ENCODE measurements around the gene PRIM2.
"Not testable (repeated sequence)": the region's sequence is repeated elsewhere in the genome, so short reads cannot be mapped to it uniquely, and the experiment has no call there.

The PRIM2 gene

DNA sequence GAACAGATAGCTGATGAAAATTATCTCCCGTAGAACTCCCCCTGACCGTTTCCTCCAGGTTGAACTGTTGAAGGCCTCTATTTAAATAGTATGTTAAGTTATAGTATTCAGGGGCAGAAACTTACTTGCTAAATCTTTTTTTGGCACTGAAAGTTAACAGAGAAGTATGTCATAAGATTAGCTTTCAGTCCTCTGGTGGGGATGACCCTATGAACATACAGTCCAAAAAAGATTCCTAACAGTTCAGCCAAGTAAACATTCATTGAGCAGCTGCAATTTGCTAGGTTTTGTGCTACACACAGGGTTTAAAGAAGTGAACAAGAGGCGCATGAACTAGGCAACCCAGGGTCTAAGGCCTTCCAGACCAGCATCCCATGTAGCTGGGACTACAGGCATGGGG, 264.2 kb downstream of the PRIM2 start:
- H3K9me3 ChIP-seq (ENCODE audit: insufficient read depth, low read depth, low read length); H3K27me3 ChIP-seq (ENCODE audit: insufficient read depth, low read length); H3K27ac ChIP-seq (ENCODE audit: low read length); H3K9ac ChIP-seq (ENCODE audit: low read depth, low read length); H3K4me3 ChIP-seq (ENCODE audit: low read length); H3K36me3 ChIP-seq (ENCODE audit: insufficient read depth, low read depth, low read length); H3K4me1 ChIP-seq (ENCODE audit: insufficient read depth, low read length): not testable (repeated sequence)

DNA sequence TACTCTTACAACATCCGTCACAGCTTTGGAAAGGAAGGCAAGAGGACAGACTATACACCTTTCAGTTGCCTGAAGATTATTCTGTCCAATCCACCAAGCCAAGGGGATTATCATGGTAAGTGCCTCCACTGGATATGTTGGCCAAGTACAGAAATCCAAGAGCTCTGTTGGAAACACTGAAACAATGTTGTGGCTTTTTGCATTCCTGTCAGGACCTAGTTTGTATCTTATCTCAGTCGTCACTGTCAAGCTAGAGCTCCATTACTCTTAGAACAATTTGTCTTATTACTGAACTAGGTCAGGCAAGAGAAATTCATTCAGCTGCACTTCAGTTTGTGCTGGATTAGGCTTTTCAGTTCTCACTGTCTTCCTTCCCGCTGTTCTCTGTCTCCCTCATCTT, 283.7 kb downstream of the PRIM2 start:
- H3K27me3 ChIP-seq (ENCODE audit: insufficient read depth, low read length); H3K9ac ChIP-seq (ENCODE audit: low read depth, low read length); H3K9me3 ChIP-seq (ENCODE audit: insufficient read depth, low read depth, low read length); H3K4me1 ChIP-seq (ENCODE audit: insufficient read depth, low read length); H3K27ac ChIP-seq (ENCODE audit: low read length); H3K36me3 ChIP-seq (ENCODE audit: insufficient read depth, low read depth, low read length); H3K4me3 ChIP-seq (ENCODE audit: low read length): not testable (repeated sequence)

DNA sequence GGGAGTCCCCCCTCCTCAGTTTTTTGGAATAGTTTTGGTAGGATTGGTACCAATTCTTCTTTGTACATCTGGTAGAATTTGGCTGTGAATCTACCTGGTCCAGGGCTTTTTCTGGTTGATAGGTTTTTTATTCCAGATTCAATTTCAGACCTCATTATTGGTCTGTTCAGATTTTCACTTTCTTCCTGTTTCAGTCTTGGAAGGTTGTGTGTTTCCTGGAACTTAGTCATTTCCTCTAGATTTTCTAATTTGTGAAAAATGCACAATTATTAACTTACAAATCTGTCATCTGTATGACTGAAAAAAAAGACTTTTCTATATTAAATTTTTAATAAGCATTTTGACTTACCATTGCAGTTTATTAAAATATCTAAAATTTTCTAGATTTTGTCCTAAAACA, 287.9 kb downstream of the PRIM2 start:
- not testable (repeated sequence) for H3K4me1 ChIP-seq (ENCODE audit: insufficient read depth, low read length); H3K27me3 ChIP-seq (ENCODE audit: insufficient read depth, low read length); H3K36me3 ChIP-seq (ENCODE audit: insufficient read depth, low read depth, low read length); H3K4me3 ChIP-seq (ENCODE audit: low read length); H3K9me3 ChIP-seq (ENCODE audit: insufficient read depth, low read depth, low read length); H3K27ac ChIP-seq (ENCODE audit: low read length); H3K9ac ChIP-seq (ENCODE audit: low read depth, low read length)

DNA sequence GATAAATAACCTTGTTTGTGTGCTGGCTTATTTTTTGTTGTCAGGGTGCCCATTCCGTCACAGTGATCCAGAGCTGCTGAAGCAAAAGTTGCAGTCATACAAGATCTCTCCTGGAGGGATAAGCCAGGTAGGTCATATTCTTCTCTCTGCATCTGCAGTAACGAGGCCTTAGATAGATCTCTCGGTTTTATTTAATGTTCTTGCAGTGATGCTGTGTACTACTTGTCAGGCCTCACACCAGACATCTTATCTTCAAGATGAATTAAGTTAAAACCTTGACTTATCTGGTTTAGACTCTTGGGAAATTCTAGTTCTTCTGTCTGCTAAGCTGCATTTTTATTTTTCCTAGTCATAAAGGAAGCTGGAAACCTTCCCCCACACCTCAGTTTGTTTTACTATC, 288.9 kb downstream of the PRIM2 start:
- H3K36me3 ChIP-seq (ENCODE audit: insufficient read depth, low read depth, low read length); H3K9ac ChIP-seq (ENCODE audit: low read depth, low read length); H3K4me1 ChIP-seq (ENCODE audit: insufficient read depth, low read length); H3K27me3 ChIP-seq (ENCODE audit: insufficient read depth, low read length); H3K27ac ChIP-seq (ENCODE audit: low read length); H3K9me3 ChIP-seq (ENCODE audit: insufficient read depth, low read depth, low read length); H3K4me3 ChIP-seq (ENCODE audit: low read length): not testable (repeated sequence)

DNA sequence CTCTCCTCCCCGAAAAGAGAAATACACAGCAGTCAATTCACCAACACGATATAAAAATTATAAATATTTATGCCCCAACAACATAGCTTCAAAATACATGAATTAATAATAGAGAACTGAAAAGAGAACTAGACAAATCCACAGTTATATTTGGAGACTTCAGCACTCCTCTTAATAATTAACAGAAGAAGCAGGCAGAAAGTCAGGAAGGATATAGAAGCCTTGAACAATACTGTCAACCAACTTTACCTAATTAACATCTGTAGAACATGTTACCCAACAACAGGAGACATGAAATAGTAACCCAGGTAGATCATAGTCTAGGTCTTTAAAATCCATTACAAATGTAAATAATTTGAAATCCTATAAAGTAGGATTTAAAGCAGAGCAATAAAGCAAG, 293.2 kb downstream of the PRIM2 start:
- not testable (repeated sequence) for H3K9me3 ChIP-seq (ENCODE audit: insufficient read depth, low read depth, low read length); H3K4me3 ChIP-seq (ENCODE audit: low read length); H3K9ac ChIP-seq (ENCODE audit: low read depth, low read length); H3K27ac ChIP-seq (ENCODE audit: low read length); H3K36me3 ChIP-seq (ENCODE audit: insufficient read depth, low read depth, low read length); H3K4me1 ChIP-seq (ENCODE audit: insufficient read depth, low read length); H3K27me3 ChIP-seq (ENCODE audit: insufficient read depth, low read length)

DNA sequence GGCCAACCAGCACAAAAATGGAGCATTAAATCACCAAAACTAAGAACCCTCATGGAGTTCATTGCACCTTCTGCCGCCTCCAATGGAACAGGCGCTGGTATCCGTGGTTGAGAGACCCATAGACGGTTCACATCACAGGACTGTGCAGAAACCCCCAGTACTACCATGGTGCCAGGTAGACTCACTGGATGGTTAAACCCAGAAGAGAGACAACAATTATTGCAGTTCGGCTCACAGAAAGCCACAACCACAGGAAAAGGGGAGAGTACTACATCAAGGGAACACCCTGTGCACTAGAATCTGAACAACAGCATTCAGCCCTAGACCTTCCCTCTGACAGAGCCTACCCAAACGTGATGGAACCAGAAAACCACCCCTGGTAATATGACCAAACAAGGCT, 301.5 kb downstream of the PRIM2 start:
- not testable (repeated sequence) for H3K4me3 ChIP-seq (ENCODE audit: low read length); H3K27ac ChIP-seq (ENCODE audit: low read length); H3K36me3 ChIP-seq (ENCODE audit: insufficient read depth, low read depth, low read length); H3K9me3 ChIP-seq (ENCODE audit: insufficient read depth, low read depth, low read length); H3K9ac ChIP-seq (ENCODE audit: low read depth, low read length); H3K27me3 ChIP-seq (ENCODE audit: insufficient read depth, low read length); H3K4me1 ChIP-seq (ENCODE audit: insufficient read depth, low read length)

DNA sequence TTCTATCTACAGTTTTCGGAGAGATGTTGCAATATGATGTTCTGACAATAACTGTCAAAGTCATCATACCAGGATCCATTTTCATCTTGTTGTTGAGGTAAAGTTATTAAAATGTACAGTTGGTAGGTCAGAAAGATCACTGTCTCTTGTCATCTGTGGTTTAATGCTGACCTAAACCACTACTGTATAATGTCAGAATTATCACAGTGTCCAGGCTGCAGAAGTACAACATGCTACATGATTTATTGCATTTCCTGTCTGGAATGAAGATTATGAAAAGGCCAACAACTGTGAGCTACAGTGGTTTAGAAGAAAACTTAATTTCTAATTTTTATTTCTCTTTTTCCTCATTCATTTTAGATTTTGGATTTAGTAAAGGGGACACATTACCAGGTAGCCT, 314.3 kb downstream of the PRIM2 start:
- H3K27ac ChIP-seq (ENCODE audit: low read length); H3K9me3 ChIP-seq (ENCODE audit: insufficient read depth, low read depth, low read length); H3K4me3 ChIP-seq (ENCODE audit: low read length); H3K36me3 ChIP-seq (ENCODE audit: insufficient read depth, low read depth, low read length); H3K9ac ChIP-seq (ENCODE audit: low read depth, low read length); H3K27me3 ChIP-seq (ENCODE audit: insufficient read depth, low read length); H3K4me1 ChIP-seq (ENCODE audit: insufficient read depth, low read length): not testable (repeated sequence)

DNA sequence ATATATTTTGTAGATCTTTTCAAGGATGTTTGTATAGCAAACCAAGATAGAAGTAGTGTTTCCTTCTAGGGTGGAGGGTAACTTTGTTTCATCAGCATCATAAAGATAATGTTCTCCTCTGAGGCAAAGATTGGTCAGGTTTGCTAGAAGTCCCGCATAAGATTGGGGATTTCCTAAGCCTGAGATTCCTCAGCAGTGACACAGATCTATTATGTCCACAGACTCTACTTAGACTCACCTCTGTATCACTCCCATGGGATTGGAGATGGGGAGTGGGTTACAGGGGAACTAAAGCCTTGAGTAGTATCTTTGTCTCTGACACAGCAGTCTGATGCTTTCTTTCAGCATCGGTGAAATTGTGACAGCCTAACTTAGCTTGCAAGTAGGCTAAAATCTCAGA, 341.1 kb downstream of the PRIM2 start:
- H3K9ac ChIP-seq (ENCODE audit: low read depth, low read length); H3K4me1 ChIP-seq (ENCODE audit: insufficient read depth, low read length); H3K27me3 ChIP-seq (ENCODE audit: insufficient read depth, low read length); H3K36me3 ChIP-seq (ENCODE audit: insufficient read depth, low read depth, low read length); H3K27ac ChIP-seq (ENCODE audit: low read length); H3K9me3 ChIP-seq (ENCODE audit: insufficient read depth, low read depth, low read length); H3K4me3 ChIP-seq (ENCODE audit: low read length): not testable (repeated sequence)

DNA sequence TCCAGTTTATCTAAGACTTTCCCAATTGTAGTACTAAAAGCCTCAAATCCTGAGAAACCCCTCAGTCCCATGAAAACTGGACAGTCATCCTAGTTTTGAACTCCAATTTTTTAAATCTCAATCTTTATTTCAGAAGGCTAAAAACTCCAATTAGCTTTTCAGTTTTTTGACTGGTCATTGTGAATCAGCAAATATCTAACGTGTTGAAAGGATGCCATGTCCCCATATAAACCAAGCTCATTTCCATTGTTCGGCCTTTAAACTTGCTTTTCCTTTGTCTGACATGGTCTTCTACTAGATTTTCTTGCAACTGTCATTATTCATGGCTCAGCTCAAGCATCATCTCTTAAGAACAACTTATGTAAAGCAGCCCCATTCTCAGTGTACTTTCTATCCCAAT, 342.4 kb downstream of the PRIM2 start:
- H3K4me3 ChIP-seq (ENCODE audit: low read length); H3K27ac ChIP-seq (ENCODE audit: low read length); H3K9me3 ChIP-seq (ENCODE audit: insufficient read depth, low read depth, low read length); H3K9ac ChIP-seq (ENCODE audit: low read depth, low read length); H3K4me1 ChIP-seq (ENCODE audit: insufficient read depth, low read length); H3K27me3 ChIP-seq (ENCODE audit: insufficient read depth, low read length); H3K36me3 ChIP-seq (ENCODE audit: insufficient read depth, low read depth, low read length): not testable (repeated sequence)

DNA sequence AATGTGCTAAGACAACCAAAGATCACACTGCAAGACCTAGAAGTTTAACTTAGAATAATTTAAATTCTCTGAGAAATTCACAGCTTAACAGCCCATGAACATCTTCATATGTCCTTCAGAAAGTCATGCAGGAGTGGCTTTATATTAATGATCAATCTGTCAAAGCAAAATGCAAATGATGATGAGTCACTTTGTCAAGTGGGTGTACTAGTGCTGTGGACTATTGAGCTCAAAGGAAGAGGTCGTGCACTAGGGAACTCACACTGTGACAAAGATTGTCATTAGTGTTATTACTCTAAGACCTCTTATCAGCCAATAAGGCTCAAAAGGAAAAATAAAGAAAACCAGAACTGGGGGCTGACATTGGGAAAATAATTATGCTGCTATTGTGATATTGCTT, 343.5 kb downstream of the PRIM2 start:
- H3K9ac ChIP-seq (ENCODE audit: low read depth, low read length); H3K9me3 ChIP-seq (ENCODE audit: insufficient read depth, low read depth, low read length); H3K4me1 ChIP-seq (ENCODE audit: insufficient read depth, low read length); H3K4me3 ChIP-seq (ENCODE audit: low read length); H3K36me3 ChIP-seq (ENCODE audit: insufficient read depth, low read depth, low read length); H3K27ac ChIP-seq (ENCODE audit: low read length); H3K27me3 ChIP-seq (ENCODE audit: insufficient read depth, low read length): not testable (repeated sequence)

DNA sequence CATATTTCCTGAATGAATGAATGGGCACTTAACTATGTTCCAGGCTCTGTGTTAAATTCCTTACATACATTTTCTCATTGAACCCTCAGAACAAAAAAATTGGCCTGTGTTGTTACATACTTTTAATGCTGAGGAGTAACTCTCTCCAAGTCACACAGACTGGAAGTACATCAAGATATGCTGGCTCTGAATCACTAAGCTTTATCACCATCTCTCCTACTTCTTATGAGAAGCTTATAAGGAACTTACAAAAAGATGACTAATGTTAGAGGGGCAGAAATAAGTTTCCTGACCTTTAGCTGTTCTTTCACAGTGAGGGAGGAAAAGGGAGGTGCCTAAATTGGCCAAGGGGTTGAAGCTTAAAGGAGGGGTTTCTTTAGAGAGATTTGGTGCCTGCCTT, 350.7 kb downstream of the PRIM2 start:
- H3K36me3 ChIP-seq (ENCODE audit: insufficient read depth, low read depth, low read length); H3K4me3 ChIP-seq (ENCODE audit: low read length); H3K27me3 ChIP-seq (ENCODE audit: insufficient read depth, low read length); H3K4me1 ChIP-seq (ENCODE audit: insufficient read depth, low read length); H3K27ac ChIP-seq (ENCODE audit: low read length); H3K9ac ChIP-seq (ENCODE audit: low read depth, low read length); H3K9me3 ChIP-seq (ENCODE audit: insufficient read depth, low read depth, low read length): not testable (repeated sequence)

DNA sequence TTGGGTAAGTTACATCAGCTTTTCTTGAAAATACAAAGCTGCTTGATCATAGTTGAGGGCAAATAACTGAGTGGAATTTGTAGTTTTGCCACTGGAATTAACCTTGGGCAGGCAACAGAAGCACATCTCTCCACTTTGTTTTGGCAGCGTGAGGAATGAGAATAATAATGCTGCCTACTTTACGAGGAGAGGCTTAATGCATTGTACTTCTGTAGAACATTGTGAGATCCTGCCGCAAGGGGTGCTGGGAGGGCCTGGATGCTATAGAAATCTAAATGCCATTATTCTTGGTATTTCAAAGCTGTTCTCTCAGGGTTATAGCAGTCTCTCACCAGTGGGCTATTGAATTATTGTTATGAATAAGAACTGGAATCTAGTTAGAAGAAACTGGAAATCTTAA, 353.8 kb downstream of the PRIM2 start:
- H3K9me3 ChIP-seq (ENCODE audit: insufficient read depth, low read depth, low read length); H3K4me3 ChIP-seq (ENCODE audit: low read length); H3K4me1 ChIP-seq (ENCODE audit: insufficient read depth, low read length); H3K27ac ChIP-seq (ENCODE audit: low read length); H3K27me3 ChIP-seq (ENCODE audit: insufficient read depth, low read length); H3K36me3 ChIP-seq (ENCODE audit: insufficient read depth, low read depth, low read length); H3K9ac ChIP-seq (ENCODE audit: low read depth, low read length): not testable (repeated sequence)

DNA sequence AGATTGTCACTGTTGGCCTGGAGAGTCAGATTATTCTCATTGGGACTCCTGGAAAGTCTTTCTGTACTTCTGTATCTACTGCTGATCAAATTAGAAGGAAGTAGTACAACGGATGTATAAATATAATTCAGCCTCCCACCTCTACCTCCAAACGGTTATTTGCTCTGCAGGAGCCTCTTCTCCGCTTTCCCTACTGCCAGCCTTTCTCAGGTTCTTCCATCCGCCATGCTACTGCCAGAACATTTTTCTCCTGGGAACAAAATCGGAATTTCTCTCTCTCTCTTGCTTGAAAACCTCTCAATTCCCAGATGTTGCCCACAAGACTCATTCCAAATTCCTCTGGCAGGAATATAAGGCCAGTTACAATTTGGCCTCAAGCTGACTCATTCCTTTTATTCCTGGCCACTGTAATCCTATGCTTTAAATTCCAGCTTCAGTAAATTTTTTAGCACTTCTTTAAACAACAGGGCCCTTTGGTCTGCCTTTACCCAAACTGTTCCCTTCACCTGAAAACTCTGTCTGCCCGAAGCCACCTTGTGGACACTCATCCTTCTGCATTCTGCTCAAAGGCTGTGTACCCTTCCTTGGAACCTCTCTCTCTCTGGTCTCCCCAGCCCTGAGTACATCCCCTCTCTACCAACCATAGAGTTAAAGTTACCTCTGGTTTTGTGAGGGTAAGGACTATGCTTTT, 354.7 kb downstream of the PRIM2 start:
- not testable (repeated sequence) for H3K4me3 ChIP-seq (ENCODE audit: low read length); H3K4me1 ChIP-seq (ENCODE audit: insufficient read depth, low read length); H3K9ac ChIP-seq (ENCODE audit: low read depth, low read length); H3K27ac ChIP-seq (ENCODE audit: low read length); H3K27me3 ChIP-seq (ENCODE audit: insufficient read depth, low read length); H3K36me3 ChIP-seq (ENCODE audit: insufficient read depth, low read depth, low read length); H3K9me3 ChIP-seq (ENCODE audit: insufficient read depth, low read depth, low read length)

All from iPS-20b (cell line).